ACC112 (cell line): ENCODE measurements around the gene FBXW11.
"Not testable (repeated sequence)": the region's sequence is repeated elsewhere in the genome, so short reads cannot be mapped to it uniquely, and the experiment has no call there.

Source experiments
- H2AFZ ChIP-seq: fragments of 200-600 bp; sonication (generic); one replicate; pipeline ENCODE4 v1.6.0; 2017; ENCODE audit warnings: antibody characterized with exemption, low read length; ENCODE audit not compliant: unreplicated experiment
- H3K27ac ChIP-seq: fragments of 200-600 bp; sonication (generic); 2 replicates; pipeline ENCODE4 v1.5.1; 2014; ENCODE audit warnings: low read depth, mild to moderate bottlenecking, antibody characterized with exemption, low read length, moderate library complexity
- H3K27me3 ChIP-seq: fragments of 200-600 bp; sonication (generic); 2 replicates; pipeline ENCODE4 v1.6.1; 2014; ENCODE audit warnings: mild to moderate bottlenecking, antibody characterized with exemption, low read length, moderate library complexity, mixed read lengths; ENCODE audit not compliant: insufficient read depth
- H3K36me3 ChIP-seq: fragments of 200-600 bp; sonication (generic); 2 replicates; pipeline ENCODE4 v1.6.1; 2016; ENCODE audit warnings: mild to moderate bottlenecking, antibody characterized with exemption, low read length, moderate library complexity, mixed read lengths; ENCODE audit not compliant: insufficient read depth
- H3K4me1 ChIP-seq: fragments of 200-600 bp; sonication (generic); one replicate; pipeline ENCODE4 v1.6.1; 2016; ENCODE audit warnings: low read length, mixed read lengths; ENCODE audit not compliant: insufficient read depth, unreplicated experiment, control insufficient read depth
- H3K4me3 ChIP-seq: fragments of 200-600 bp; sonication (generic); 2 replicates; pipeline ENCODE4 v1.5.1; 2014; ENCODE audit warnings: mild to moderate bottlenecking, low read depth, low read length
- H3K79me2 ChIP-seq: fragments of 200-600 bp; sonication (generic); one replicate; pipeline ENCODE4 v1.6.0; 2016; ENCODE audit warnings: low read length; ENCODE audit not compliant: control insufficient read depth, unreplicated experiment, insufficient read depth

FBXW11 gene

GRCh38 chr5:172046593-172046992 is 40.2 kb upstream of the FBXW11 start:
- Histone ChIP-seq H3K4me3 (no peak overlapping the region), H3K79me2 (no peaks in the 10 kb centered on the region), H3K4me1 (peaks cover under 1% of the 10 kb centered on the region)

GRCh38 chr5:172045315-172045632 is 38.8 kb upstream of the FBXW11 start:
- H3K27ac ChIP-seq: no peak overlapping the region
- no peak overlapping the region for H2AFZ ChIP-seq

More at GRCh38 chr5:172046593-172046992, 40.2 kb upstream of the FBXW11 start:
- no peaks in the 10 kb centered on the region for H3K27me3 ChIP-seq
- no peak overlapping the region for H3K27ac ChIP-seq
- H3K36me3 ChIP-seq: peaks cover 9% of the 10 kb centered on the region
- H2AFZ ChIP-seq: no peak overlapping the region

GRCh38 chr5:172044631-172045314 is 38.3 kb upstream of the FBXW11 start:
- Histone ChIP-seq H3K27ac (no peak overlapping the region), H3K79me2 (no peaks in the 10 kb centered on the region), H3K27me3 (no peaks in the 10 kb centered on the region), H3K4me1 (no peaks in the 10 kb centered on the region), H2AFZ (no peak overlapping the region), H3K4me3 (no peak overlapping the region), H3K36me3 (peaks cover 9% of the 10 kb centered on the region; the same call in 1 of the 2 replicates)

More at GRCh38 chr5:172045315-172045632, 38.8 kb upstream of the FBXW11 start:
- no peaks in the 10 kb centered on the region for H3K79me2 ChIP-seq
- no peak overlapping the region for H3K4me3 ChIP-seq
- H3K27me3 ChIP-seq: no peaks in the 10 kb centered on the region
- H3K36me3 ChIP-seq: peaks cover 9% of the 10 kb centered on the region
- no peaks in the 10 kb centered on the region for H3K4me1 ChIP-seq

GRCh38 chr5:172043865-172044264 is 37.4 kb upstream of the FBXW11 start:
- H3K4me3 ChIP-seq: no peak overlapping the region
- H3K27me3 ChIP-seq: no peaks in the 10 kb centered on the region
- H3K36me3 ChIP-seq: 0 out of 2 replicates have a peak, but pooled peaks cover 3% of the 10 kb centered on the region
- no peaks in the 10 kb centered on the region for H3K4me1 ChIP-seq
- H3K79me2 ChIP-seq: no peaks in the 10 kb centered on the region
- no peak overlapping the region for H3K27ac ChIP-seq
- H2AFZ ChIP-seq: no peak overlapping the region

- no peaks in the 10 kb centered on the region for H3K79me2 ChIP-seq
- no peaks in the 10 kb centered on the region for H3K36me3 ChIP-seq
- no peak overlapping the region for H2AFZ ChIP-seq
- H3K27ac ChIP-seq: no peak overlapping the region
- no peaks in the 10 kb centered on the region for H3K27me3 ChIP-seq
- H3K4me3 ChIP-seq: no peak overlapping the region
- H3K4me1 ChIP-seq: no peaks in the 10 kb centered on the region
Observed at GRCh38 chr5:172042183-172042582, 35.7 kb upstream of the FBXW11 start.

GRCh38 chr5:172038167-172038566 is 31.7 kb upstream of the FBXW11 start:
- Histone ChIP-seq H3K36me3 (no peaks in the 10 kb centered on the region), H2AFZ (no peak overlapping the region), H3K79me2 (no peaks in the 10 kb centered on the region), H3K4me3 (no peak overlapping the region), H3K27me3 (no peaks in the 10 kb centered on the region), H3K4me1 (no peaks in the 10 kb centered on the region), H3K27ac (no peak overlapping the region)

- no peaks in the 10 kb centered on the region for H3K27me3 ChIP-seq
- no peaks in the 10 kb centered on the region for H3K4me1 ChIP-seq
- H3K27ac ChIP-seq: no peak overlapping the region
- no peaks in the 10 kb centered on the region for H3K79me2 ChIP-seq
- no peaks in the 10 kb centered on the region for H3K36me3 ChIP-seq
- H3K4me3 ChIP-seq: no peak overlapping the region
- no peak overlapping the region for H2AFZ ChIP-seq
Observed at GRCh38 chr5:172035049-172035448, 28.6 kb upstream of the FBXW11 start.

- Histone ChIP-seq H3K4me3 (no peak overlapping the region), H3K36me3 (no peaks in the 10 kb centered on the region), H3K27ac (no peak overlapping the region), H2AFZ (no peak overlapping the region), H3K4me1 (no peaks in the 10 kb centered on the region), H3K27me3 (no peaks in the 10 kb centered on the region), H3K79me2 (no peaks in the 10 kb centered on the region)
Observed at GRCh38 chr5:172031894-172032461, 25.5 kb upstream of the FBXW11 start.

GRCh38 chr5:172029876-172030275 is 23.4 kb upstream of the FBXW11 start:
- no peak overlapping the region for H3K4me3 ChIP-seq
- H2AFZ ChIP-seq: no peak overlapping the region
- H3K79me2 ChIP-seq: no peaks in the 10 kb centered on the region
- H3K4me1 ChIP-seq: no peaks in the 10 kb centered on the region
- no peak overlapping the region for H3K27ac ChIP-seq
- H3K36me3 ChIP-seq: no peaks in the 10 kb centered on the region
- no peaks in the 10 kb centered on the region for H3K27me3 ChIP-seq

GRCh38 chr5:172028167-172028566 is 21.7 kb upstream of the FBXW11 start:
- no peak overlapping the region for H2AFZ ChIP-seq
- no peak overlapping the region for H3K27ac ChIP-seq
- no peak overlapping the region for H3K4me3 ChIP-seq
- H3K36me3 ChIP-seq: no peaks in the 10 kb centered on the region
- no peaks in the 10 kb centered on the region for H3K27me3 ChIP-seq
- H3K79me2 ChIP-seq: no peaks in the 10 kb centered on the region
- no peaks in the 10 kb centered on the region for H3K4me1 ChIP-seq

- not testable (repeated sequence) for H3K27me3 ChIP-seq, H3K36me3 ChIP-seq, H3K4me3 ChIP-seq, H3K79me2 ChIP-seq, H3K27ac ChIP-seq, H2AFZ ChIP-seq, H3K4me1 ChIP-seq
Observed at GRCh38 chr5:172020110-172020786, 13.8 kb upstream of the FBXW11 start.
